WERI-Rb-1 (cell line): ENCODE measurements around the gene CCT8.
A peak's percentile ranks its signal among the peaks of the same experiment; 100 is the strongest.
"Not testable (repeated sequence)": the region's sequence is repeated elsewhere in the genome, so short reads cannot be mapped to it uniquely, and the experiment has no call there.

Experiments
- DNase-seq: peaks from one replicate; pipeline ENCODE4 v3.0.0-alpha.2; 2020
- H3K27ac ChIP-seq: fragments of 250-450 bp; sonication (Bioruptor Pico); 2 replicates; pipeline ENCODE4 v1.5.1; 2020; ENCODE audit warnings: mild to moderate bottlenecking, moderate library complexity
- H3K27me3 ChIP-seq: fragments of 250-450 bp; sonication (Bioruptor Pico); 2 replicates; pipeline ENCODE4 v1.5.1; 2021; ENCODE audit warnings: mild to moderate bottlenecking, low read depth, moderate library complexity; ENCODE audit not compliant: insufficient read depth, severe bottlenecking
- H3K36me3 ChIP-seq: fragments of 250-450 bp; sonication (Bioruptor Pico); 2 replicates; pipeline ENCODE4 v1.5.1; 2020; ENCODE audit warnings: mild to moderate bottlenecking, moderate library complexity
- H3K4me3 ChIP-seq: 2 replicates; pipeline ENCODE4 v1.5.1; 2011; ENCODE audit warnings: low read depth, mild to moderate bottlenecking, control low read depth, low read length
- H3K9me3 ChIP-seq: fragments of 250-450 bp; sonication (Bioruptor Pico); 2 replicates; pipeline ENCODE4 v1.5.1; 2021; ENCODE audit warnings: mild to moderate bottlenecking, moderate library complexity; ENCODE audit not compliant: severe bottlenecking
- TF ChIP-seq, protein P1 (sequence below): IDR thresholded peaks from 2 replicates; pipeline ENCODE4 v1.5.1; 2011; ENCODE audit warnings: low read depth, mild to moderate bottlenecking, control low read depth, inconsistent platforms, low read length

The CCT8 gene

GRCh38 chr21:29082046-29082815, 8.8 kb upstream of the CCT8 start:
- DNase-seq = no peak

DNA sequence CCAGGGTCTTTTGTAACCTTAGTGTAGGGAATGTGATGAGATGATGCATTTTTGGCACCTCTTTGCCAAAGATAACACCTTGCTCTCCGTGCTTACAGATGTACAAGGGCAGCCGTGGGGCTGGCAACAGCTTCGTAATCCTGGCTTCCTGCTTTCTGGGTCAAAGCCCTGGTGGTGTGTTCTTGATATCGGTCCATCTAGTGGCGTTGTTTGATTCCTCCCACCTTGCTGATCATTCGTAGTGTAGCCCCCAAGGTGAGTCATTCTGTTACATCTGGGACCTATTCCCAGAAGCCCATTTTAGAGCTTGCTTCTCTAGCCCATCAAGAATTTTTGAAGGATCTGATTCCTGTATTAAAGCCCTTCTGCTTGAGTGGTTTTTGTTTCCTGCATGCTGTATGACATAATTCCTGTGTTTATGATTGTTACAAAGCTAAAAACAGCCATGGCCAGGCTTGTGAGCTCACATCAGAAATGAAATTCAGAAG, 7.0 kb upstream of the CCT8 start:
- no peak for DNase-seq
- Histone ChIP-seq H3K4me3 (no peak overlapping the region), H3K27me3 (no peaks in the 10 kb centered on the region), H3K9me3 (no peaks in the 10 kb centered on the region), H3K36me3 (no peaks in the 10 kb centered on the region), H3K27ac (no peak overlapping the region)
- TF ChIP-seq, protein P1, sequence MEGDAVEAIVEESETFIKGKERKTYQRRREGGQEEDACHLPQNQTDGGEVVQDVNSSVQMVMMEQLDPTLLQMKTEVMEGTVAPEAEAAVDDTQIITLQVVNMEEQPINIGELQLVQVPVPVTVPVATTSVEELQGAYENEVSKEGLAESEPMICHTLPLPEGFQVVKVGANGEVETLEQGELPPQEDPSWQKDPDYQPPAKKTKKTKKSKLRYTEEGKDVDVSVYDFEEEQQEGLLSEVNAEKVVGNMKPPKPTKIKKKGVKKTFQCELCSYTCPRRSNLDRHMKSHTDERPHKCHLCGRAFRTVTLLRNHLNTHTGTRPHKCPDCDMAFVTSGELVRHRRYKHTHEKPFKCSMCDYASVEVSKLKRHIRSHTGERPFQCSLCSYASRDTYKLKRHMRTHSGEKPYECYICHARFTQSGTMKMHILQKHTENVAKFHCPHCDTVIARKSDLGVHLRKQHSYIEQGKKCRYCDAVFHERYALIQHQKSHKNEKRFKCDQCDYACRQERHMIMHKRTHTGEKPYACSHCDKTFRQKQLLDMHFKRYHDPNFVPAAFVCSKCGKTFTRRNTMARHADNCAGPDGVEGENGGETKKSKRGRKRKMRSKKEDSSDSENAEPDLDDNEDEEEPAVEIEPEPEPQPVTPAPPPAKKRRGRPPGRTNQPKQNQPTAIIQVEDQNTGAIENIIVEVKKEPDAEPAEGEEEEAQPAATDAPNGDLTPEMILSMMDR = no peak

More at GRCh38 chr21:29082046-29082815, 8.8 kb upstream of the CCT8 start:
- Histone ChIP-seq H3K9me3 (no peaks in the 10 kb centered on the region), H3K27ac (no peak overlapping the region), H3K27me3 (no peaks in the 10 kb centered on the region), H3K36me3 (no peaks in the 10 kb centered on the region), H3K4me3 (no peak overlapping the region)
- TF ChIP-seq, protein P1 = no peak

DNA sequence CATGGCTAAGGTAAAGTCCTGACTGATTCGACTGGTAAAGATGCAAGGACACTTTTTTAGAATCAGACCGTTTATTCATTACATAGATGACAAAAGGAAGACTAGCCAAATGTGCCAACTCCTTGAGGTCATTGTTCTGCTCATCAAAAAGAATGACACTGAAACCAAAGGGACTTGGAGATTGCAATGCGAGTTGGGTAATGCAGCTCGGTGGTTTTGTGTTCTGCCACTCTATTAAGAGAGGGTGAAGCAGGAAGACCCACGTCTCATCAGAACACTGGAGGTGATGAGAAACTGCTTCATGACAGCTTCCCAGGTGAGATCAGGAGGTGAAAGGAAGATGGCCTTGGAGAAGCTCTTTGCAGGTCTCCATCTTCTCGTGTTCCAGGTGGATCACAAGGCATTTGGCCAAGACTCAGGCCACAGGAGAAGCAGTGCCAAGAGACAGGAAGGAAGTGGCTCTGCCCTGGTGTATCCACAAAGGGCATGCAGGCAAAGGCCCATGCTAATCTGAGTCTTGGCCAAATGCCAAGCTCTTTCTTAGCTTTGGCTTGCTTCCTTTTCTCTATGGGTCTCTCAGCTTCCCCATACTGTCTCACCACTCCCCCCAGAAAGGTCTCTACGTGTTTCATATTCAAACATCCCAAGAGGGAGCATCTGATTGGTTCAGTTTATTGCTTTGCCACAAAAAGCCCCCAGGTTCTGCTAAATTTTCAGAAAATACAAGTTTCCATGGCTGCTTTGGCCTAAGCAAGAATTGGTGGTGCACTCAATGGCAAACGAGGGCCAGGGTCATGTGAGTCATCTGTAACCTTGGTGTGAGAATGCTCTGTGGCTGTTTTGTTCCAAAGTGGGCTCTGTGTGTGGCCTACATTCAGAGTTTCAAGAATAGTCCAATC, 5.7 kb upstream of the CCT8 start:
- no peak for DNase-seq
- Histone ChIP-seq H3K36me3 (no peaks in the 10 kb centered on the region), H3K27ac (no peak overlapping the region), H3K9me3 (no peaks in the 10 kb centered on the region), H3K4me3 (no peak overlapping the region), H3K27me3 (no peaks in the 10 kb centered on the region)
- TF ChIP-seq, protein P1 = no peak

DNA sequence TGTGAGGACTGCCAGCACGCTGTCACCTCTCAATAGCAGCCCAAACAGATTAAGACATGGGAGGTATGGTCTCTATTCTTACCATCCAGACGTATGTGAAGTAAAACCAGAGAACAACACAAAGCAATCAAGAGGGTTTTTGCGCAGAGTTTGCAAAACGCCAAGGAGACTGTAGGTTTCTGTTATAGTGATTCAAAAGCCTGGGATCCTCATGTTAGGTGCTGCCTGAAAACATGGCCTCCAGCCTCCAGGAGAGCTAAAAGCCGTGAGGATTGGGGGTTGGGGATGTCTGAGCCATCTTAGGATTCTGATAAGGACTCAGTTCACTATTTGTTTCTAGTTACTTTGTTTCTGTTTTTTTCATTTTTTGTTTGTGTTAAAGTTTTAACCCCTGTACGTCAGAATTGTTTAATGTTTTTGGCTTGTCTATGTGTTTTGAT, 4.2 kb upstream of the CCT8 start:
- H3K27me3 ChIP-seq = no peaks in the 10 kb centered on the region
- H3K9me3 ChIP-seq = no peaks in the 10 kb centered on the region
- peak; percentile 38 for DNase-seq
- TF ChIP-seq, protein P1 = no peak
- H3K4me3 ChIP-seq = peak overlapping the region; percentile 45
- peaks cover 7% of the 10 kb centered on the region for H3K36me3 ChIP-seq
- peak overlapping the region; percentile 82 for H3K27ac ChIP-seq

DNA sequence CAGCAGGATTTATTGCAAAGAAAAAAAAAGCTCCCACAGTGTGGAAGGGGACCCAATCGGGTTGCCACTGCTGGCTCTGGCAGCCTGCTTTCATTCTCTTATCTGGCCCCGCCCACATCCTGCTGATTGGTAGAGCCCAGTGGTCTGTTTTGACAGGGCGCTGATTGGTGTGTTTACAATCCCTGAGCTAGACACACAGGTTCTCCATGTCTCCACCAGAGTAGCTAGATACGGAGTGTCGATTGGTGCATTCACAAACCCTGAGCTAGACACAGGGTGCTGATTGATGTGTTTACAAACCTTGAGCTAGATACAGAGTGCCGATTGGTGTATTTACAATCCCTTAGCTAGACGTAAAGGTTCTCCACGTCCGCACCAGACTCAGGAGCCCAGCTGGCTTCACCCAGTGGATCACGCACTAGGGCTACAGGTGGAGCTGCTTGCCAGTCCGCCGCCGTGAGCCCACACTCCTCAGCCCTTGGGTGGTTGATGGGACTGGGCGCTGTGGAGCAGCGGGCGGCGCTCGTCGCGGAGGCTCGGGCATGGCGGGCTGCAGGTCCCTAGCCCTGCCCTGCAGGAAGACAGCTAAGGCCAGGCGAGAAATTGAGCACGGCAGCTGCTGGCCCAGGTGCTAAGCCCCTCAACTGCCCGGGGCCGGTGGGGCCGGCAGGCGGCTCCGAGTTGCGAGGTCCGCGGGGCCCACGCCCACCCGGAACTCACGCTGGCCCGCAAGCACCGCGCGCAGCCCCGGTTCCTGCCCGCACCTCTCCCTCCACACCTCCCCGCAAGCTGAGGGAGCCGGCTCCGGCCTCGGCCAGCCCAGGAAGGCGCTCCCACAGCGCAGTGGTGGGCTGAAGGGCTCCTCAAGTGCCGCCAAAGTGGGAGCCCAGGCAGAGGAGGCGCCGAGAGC, 3.5 kb upstream of the CCT8 start:
- peak overlapping the region; percentile 45 for H3K4me3 ChIP-seq
- peak; percentile 72 for DNase-seq
- H3K36me3 ChIP-seq = peaks cover 14% of the 10 kb centered on the region
- not testable (repeated sequence) for H3K9me3 ChIP-seq, H3K27me3 ChIP-seq
- H3K27ac ChIP-seq = peak overlapping the region; percentile 82
